Inflammatory macrophage treated with lipopolysaccharide for 4 hours (primary cell): ENCODE results near the gene MCUB.

Experiments
- DNase-seq: peaks from one replicate; pipeline ENCODE4 v3.0.0-alpha.2; 2020

Gene MCUB

GRCh38 chr4:109684727-109685126 lies 124.7 kb downstream of the MCUB start:
- DNase-seq: no peak

- no peak for DNase-seq
These were observed 130.8 kb downstream of the MCUB start for GRCh38 chr4:109690690-109691410.

- no peak for DNase-seq
These were observed 131.4 kb downstream of the MCUB start for GRCh38 chr4:109691411-109691920.

- no peak for DNase-seq
These were observed 138.6 kb downstream of the MCUB start for GRCh38 chr4:109698656-109699055.

GRCh38 chr4:109699553-109700225 lies 139.6 kb downstream of the MCUB start:
- DNase-seq: no peak

GRCh38 chr4:109701566-109702410 lies 141.7 kb downstream of the MCUB start:
- DNase-seq: no peak

GRCh38 chr4:109702950-109703663 lies 143.1 kb downstream of the MCUB start, which contains the start of gene CASP6:
CASP6 (minus strand) TSS chr4:109703445; CDS start chr4:109703395, 50 bp downstream.
- DNase-seq: peak; percentile 77

- peak; percentile 40 for DNase-seq
These were observed 143.8 kb downstream of the MCUB start for GRCh38 chr4:109703664-109704361.

- no peak for DNase-seq
These were observed 148.4 kb downstream of the MCUB start for GRCh38 chr4:109708435-109708834.

- no peak for DNase-seq
These were observed 148.9 kb downstream of the MCUB start for GRCh38 chr4:109708990-109709389.

- DNase-seq: no peak
These were observed 153.5 kb downstream of the MCUB start for GRCh38 chr4:109713500-109713899.

GRCh38 chr4:109718759-109719158 lies 158.7 kb downstream of the MCUB start:
- DNase-seq: no peak

- DNase-seq: no peak
These were observed 159.6 kb downstream of the MCUB start for GRCh38 chr4:109719604-109720003.

GRCh38 chr4:109721033-109721432 lies 161.0 kb downstream of the MCUB start:
- DNase-seq: no peak

GRCh38 chr4:109722357-109722756 lies 162.3 kb downstream of the MCUB start:
- DNase-seq: no peak

GRCh38 chr4:109723110-109723509 lies 163.1 kb downstream of the MCUB start:
- no peak for DNase-seq

GRCh38 chr4:109728385-109728784 lies 168.3 kb downstream of the MCUB start:
- DNase-seq: no peak

- DNase-seq: no peak
These were observed 169.2 kb downstream of the MCUB start for GRCh38 chr4:109729117-109729717.

- DNase-seq: peak; percentile 44
These were observed 169.9 kb downstream of the MCUB start, which contains the start of gene PLA2G12A for GRCh38 chr4:109729718-109730618. PLA2G12A (minus strand) TSS chr4:109730070; CDS start chr4:109729809, 261 bp downstream.
